Ascending aorta (tissue), 2 donors: ENCODE data around the gene EME1. TPM values are rescaled to one million over a fixed set of nuclear protein-coding genes. Genes with fewer than 3 reads are reported as not detected.
A peak's percentile ranks its signal among the peaks of the same experiment; 100 is the strongest.
"Not testable (repeated sequence)": the region's sequence is repeated elsewhere in the genome, so short reads cannot be mapped to it uniquely, and the experiment has no call there.

Source experiments
- DNase-seq, 2 donors: peaks; one replicate each; pipeline ENCODE4 v3.0.0-alpha.2; 2019; ENCODE audit warnings: low spot score in 2 of 2
- H3K27ac ChIP-seq, 2 donors: fragments of 200-600 bp; sonication (generic); one replicate each; pipeline ENCODE4 v1.5.1; 2016 to 2017; ENCODE audit warnings: mild to moderate bottlenecking in 1 of 2
- H3K27me3 ChIP-seq: fragments of 200-600 bp; sonication (generic); one replicate; pipeline ENCODE4 v1.5.1; 2017
- H3K36me3 ChIP-seq, 2 donors: fragments of 200-600 bp; sonication (generic); one replicate each; pipeline ENCODE4 v1.5.1; 2016
- H3K4me1 ChIP-seq, 2 donors: fragments of 200-600 bp; sonication (generic); one replicate each; pipeline ENCODE4 v1.5.1; 2016 to 2017; ENCODE audit warnings: mild to moderate bottlenecking in 1 of 2
- H3K4me3 ChIP-seq, 2 donors: fragments of 200-600 bp; sonication (generic); one replicate each; pipeline ENCODE4 v1.5.1; 2016 to 2017; ENCODE audit warnings: mild to moderate bottlenecking in 1 of 2
- H3K9me3 ChIP-seq, 2 donors: fragments of 200-600 bp; sonication (generic); one replicate each; pipeline ENCODE4 v1.5.1; 2016
- CTCF ChIP-seq, 3 experiments: fragments of 200-600 bp in 2 of 3; fragments of 450-650 bp in 1 of 3; sonication (generic) in 2 of 3; IDR thresholded peaks; one replicate each; pipeline ENCODE4 v1.5.1; 2016 to 2019; ENCODE audit warnings: antibody characterized with exemption in 3 of 3, mild to moderate bottlenecking in 1 of 3, moderate library complexity in 1 of 3
- intact Hi-C: fragments of 100-400 bp; cut with DNase I; formaldehyde crosslinking; loops from one replicate; pipeline ENCODE4 v1.15.1; 2023
- total RNA-seq: library from RNA; depleted of rRNA; stranded (reverse); fragments of >200 nt; gene quantifications from one replicate; pipeline ENCODE4 v1.1.0, GENCODE V29; 2016

EME1 gene
- total RNA-seq, 1 donor from 2014 or later: not detected

GRCh38 chr17:50406578-50406977 is 33.5 kb downstream of the EME1 start:
- H3K4me1 ChIP-seq: no peaks in the 10 kb centered on the region
- intact Hi-C loops: no loop called here

DNA sequence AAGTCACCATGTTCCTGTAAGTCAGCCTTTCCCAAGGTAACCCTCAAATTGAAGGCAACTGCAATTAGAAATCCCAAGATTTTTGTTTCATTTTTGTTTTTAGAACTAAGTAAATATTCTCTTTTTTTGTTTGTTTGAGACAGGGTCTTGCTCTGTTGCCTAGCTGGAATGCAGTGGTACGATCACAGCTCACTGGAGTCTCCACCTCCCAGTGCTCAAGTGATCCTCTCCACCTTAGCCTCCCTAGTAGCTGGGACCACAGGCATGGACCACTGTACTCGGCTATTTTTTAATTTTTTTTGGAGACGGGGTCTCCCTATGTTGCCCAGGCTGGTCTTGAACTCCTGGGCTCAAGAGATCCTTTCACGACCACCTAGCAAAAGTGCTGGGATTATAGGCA is 34.9 kb downstream of the EME1 start:
- no peak overlapping the region for H3K4me3 ChIP-seq
- TF ChIP-seq CTCF (IDR thresholded peaks at IDR 0.05): no peak
- H3K36me3 ChIP-seq: no peaks in the 10 kb centered on the region
- no peaks in the 10 kb centered on the region for H3K9me3 ChIP-seq
- H3K27ac ChIP-seq: no peak overlapping the region
- H3K27me3 ChIP-seq: no peaks in the 10 kb centered on the region
- no peaks in the 10 kb centered on the region for H3K4me1 ChIP-seq
- DNase-seq: no peak
- intact Hi-C loops: no loop called here

More at GRCh38 chr17:50406578-50406977, 33.5 kb downstream of the EME1 start:
- Histone ChIP-seq H3K36me3 (no peaks in the 10 kb centered on the region), H3K27me3 (no peaks in the 10 kb centered on the region), H3K4me3 (no peak overlapping the region), H3K9me3 (no peaks in the 10 kb centered on the region), H3K27ac (no peak overlapping the region)
- TF ChIP-seq CTCF (IDR thresholded peaks at IDR 0.05): no peak
- peak in 1 of 2 donors; percentile 33 for DNase-seq

- intact Hi-C loops: no loop called here
- no peaks in the 10 kb centered on the region for H3K9me3 ChIP-seq
- no peak overlapping the region for H3K27ac ChIP-seq
Measured at GRCh38 chr17:50412188-50412732, 39.2 kb downstream of the EME1 start.

GRCh38 chr17:50414808-50415207 is 41.8 kb downstream of the EME1 start:
- no peaks in the 10 kb centered on the region for H3K27me3 ChIP-seq
- H3K4me1 ChIP-seq: no peaks in the 10 kb centered on the region
- no peak overlapping the region for H3K27ac ChIP-seq
- H3K36me3 ChIP-seq: no peaks in the 10 kb centered on the region
- no peaks in the 10 kb centered on the region for H3K9me3 ChIP-seq
- TF ChIP-seq CTCF (IDR thresholded peaks at IDR 0.05): no peak
- H3K4me3 ChIP-seq: no peak overlapping the region
- DNase-seq: no peak
- intact Hi-C loops: no loop called here

More at GRCh38 chr17:50412188-50412732, 39.2 kb downstream of the EME1 start:
- Histone ChIP-seq H3K27me3 (no peaks in the 10 kb centered on the region), H3K4me3 (no peak overlapping the region), H3K36me3 (no peaks in the 10 kb centered on the region), H3K4me1 (no peaks in the 10 kb centered on the region)
- DNase-seq: no peak
- no peak for TF ChIP-seq CTCF (IDR thresholded peaks at IDR 0.05)

GRCh38 chr17:50419577-50419976 is 46.5 kb downstream of the EME1 start:
- H3K4me3 ChIP-seq, H3K4me1 ChIP-seq, H3K27ac ChIP-seq, DNase-seq, intact Hi-C loops, H3K36me3 ChIP-seq, H3K27me3 ChIP-seq, H3K9me3 ChIP-seq: not testable (repeated sequence)

DNA sequence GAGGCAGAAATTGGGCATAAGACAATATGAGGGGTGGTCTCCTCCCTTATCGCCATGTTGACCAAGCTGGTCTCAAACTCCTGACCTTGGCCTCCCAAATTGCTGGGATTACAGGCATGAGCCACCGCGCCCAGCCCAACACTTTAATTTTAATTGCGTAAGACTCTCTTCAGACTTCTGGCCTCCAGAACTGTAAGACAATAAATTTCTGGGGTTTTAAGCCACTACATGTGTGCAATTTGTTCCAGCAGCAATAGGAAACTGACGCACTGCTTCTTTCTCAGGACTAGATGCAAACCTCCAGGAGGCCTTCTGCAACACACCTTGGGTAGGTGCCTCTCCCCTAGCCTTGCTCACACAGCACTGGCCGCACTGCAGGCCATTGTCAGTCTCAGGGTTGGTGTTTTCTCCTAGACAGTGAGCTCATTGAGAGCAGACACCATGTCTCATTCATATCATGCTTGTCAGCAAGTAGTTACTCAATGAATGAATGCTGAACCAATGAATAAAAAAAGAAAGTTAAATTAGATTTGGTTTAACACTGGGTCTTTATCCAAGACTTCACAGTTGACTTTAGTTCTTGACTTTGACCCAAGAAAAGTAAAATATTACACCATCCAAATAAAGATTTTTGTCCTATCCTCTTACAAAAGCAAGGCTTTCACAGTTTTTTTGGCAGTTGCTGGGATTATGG is 47.5 kb downstream of the EME1 start:
- Histone ChIP-seq H3K4me1 (peaks cover 2 to 7% of the 10 kb centered on the region in 2 donors), H3K4me3 (peak overlapping the region in 1 of 2 donors; percentile 2), H3K36me3 (no peaks in the 10 kb centered on the region), H3K27ac (no peak overlapping the region), H3K27me3 (no peaks in the 10 kb centered on the region), H3K9me3 (no peaks in the 10 kb centered on the region)
- no peak for DNase-seq
- intact Hi-C loops: no loop called here
- no peak for TF ChIP-seq CTCF (IDR thresholded peaks at IDR 0.05)
